Neural cell (in vitro differentiated cells): ENCODE data around the gene SUSD3. TPM values are rescaled to one million over a fixed set of nuclear protein-coding genes. Genes with fewer than 3 reads are reported as not detected.

Experiments used
- H2AFZ ChIP-seq: fragments of 200-600, 300-800 bp; sonication (generic), shearing (Covaris generic); 2 replicates; pipeline ENCODE4 v1.6.0; 2014; ENCODE audit warnings: low read depth, mild to moderate bottlenecking, antibody characterized with exemption, low read length, moderate library complexity
- H3F3A ChIP-seq: fragments of 200-600 bp; shearing (Covaris generic); 2 replicates; pipeline ENCODE4 v1.6.1; 2016; ENCODE audit warnings: mild to moderate bottlenecking, moderate library complexity, mixed read lengths, antibody characterized with exemption, low read length; ENCODE audit not compliant: insufficient read depth, poor library complexity, severe bottlenecking
- H3K27ac ChIP-seq: fragments of 200-600, 300-800 bp; sonication (generic), shearing (Covaris generic); 2 replicates; pipeline ENCODE4 v1.5.1; 2014; ENCODE audit warnings: mild to moderate bottlenecking, low read length, moderate library complexity
- H3K27me3 ChIP-seq: fragments of 300-800, 200-600 bp; sonication (generic), shearing (Covaris generic); 2 replicates; pipeline ENCODE4 v1.6.0; 2014; ENCODE audit warnings: mild to moderate bottlenecking, low read depth, low read length, moderate library complexity; ENCODE audit not compliant: insufficient read depth
- H3K36me3 ChIP-seq: fragments of 300-800, 200-600 bp; sonication (generic), shearing (Covaris generic); 2 replicates; pipeline ENCODE4 v1.5.1; 2014; ENCODE audit warnings: mild to moderate bottlenecking, antibody characterized with exemption, low read length, moderate library complexity; ENCODE audit not compliant: insufficient read depth
- H3K4me2 ChIP-seq: fragments of 300-800, 200-600 bp; sonication (generic), shearing (Covaris generic); 2 replicates; pipeline ENCODE4 v1.6.0; 2014; ENCODE audit warnings: mild to moderate bottlenecking, low read length
- H3K4me3 ChIP-seq: fragments of 300-800, 200-600 bp; sonication (generic), shearing (Covaris generic); 2 replicates; pipeline ENCODE4 v1.5.1; 2014; ENCODE audit warnings: mild to moderate bottlenecking, low read length, moderate library complexity
- H3K79me2 ChIP-seq: fragments of 200-600 bp; shearing (Covaris generic); replicated peaks from 2 replicates; pipeline ENCODE4 v1.6.0; 2014; ENCODE audit warnings: mild to moderate bottlenecking, low read length, moderate library complexity; ENCODE audit not compliant: insufficient read depth
- H3K9ac ChIP-seq: fragments of 300-800, 200-600 bp; sonication (generic), shearing (Covaris generic); 2 replicates; pipeline ENCODE4 v1.6.1; 2016; ENCODE audit warnings: mild to moderate bottlenecking, low read length, mixed read lengths
- H3K9me2 ChIP-seq: fragments of 200-600 bp; shearing (Covaris generic); 2 replicates; pipeline ENCODE4 v1.6.1; 2016; ENCODE audit warnings: mild to moderate bottlenecking, low read length, mixed read lengths; ENCODE audit not compliant: insufficient read depth
- H3K9me3 ChIP-seq: fragments of 200-600, 300-800 bp; sonication (generic), shearing (Covaris generic); 2 replicates; pipeline ENCODE4 v1.6.1; 2016; ENCODE audit warnings: mild to moderate bottlenecking, mixed run types, low read length, moderate library complexity, mixed read lengths
- H4K20me1 ChIP-seq: fragments of 200-600 bp; shearing (Covaris generic); 2 replicates; pipeline ENCODE4 v1.6.1; 2016; ENCODE audit warnings: mild to moderate bottlenecking, mixed run types; ENCODE audit not compliant: insufficient read depth
- CTCF ChIP-seq: fragments of 450-650 bp; IDR thresholded peaks from 2 replicates; pipeline ENCODE4 v1.5.1; 2014; ENCODE audit warnings: antibody characterized with exemption, mild to moderate bottlenecking, moderate library complexity; ENCODE audit not compliant: poor library complexity, severe bottlenecking
- EP300 ChIP-seq: fragments of 450-650 bp; conservative IDR thresholded peaks from 2 replicates; pipeline ENCODE4 v1.6.1; 2014; ENCODE audit warnings: antibody characterized with exemption, mild to moderate bottlenecking, moderate library complexity; ENCODE audit not compliant: poor library complexity, severe bottlenecking
- EZH2 ChIP-seq: fragments of 200-600, 300-800 bp; shearing (Covaris generic), sonication (generic); IDR thresholded peaks from 2 replicates; pipeline ENCODE4 v1.6.1; 2014; ENCODE audit warnings: antibody characterized with exemption, low read length, borderline replicate concordance, mild to moderate bottlenecking; ENCODE audit not compliant: insufficient read depth, poor library complexity, severe bottlenecking
- MXI1 ChIP-seq: fragments of 450-650 bp; conservative IDR thresholded peaks from 2 replicates; pipeline ENCODE4 v1.6.1; 2014; ENCODE audit warnings: antibody characterized with exemption, mild to moderate bottlenecking; ENCODE audit not compliant: poor library complexity, severe bottlenecking
- POLR2AphosphoS5 ChIP-seq: IDR thresholded peaks from 2 replicates; pipeline ENCODE4 v1.6.1; 2012
- RAD21 ChIP-seq: fragments of 450-650 bp; conservative IDR thresholded peaks from 2 replicates; pipeline ENCODE4 v1.6.1; 2014; ENCODE audit warnings: antibody characterized with exemption, mild to moderate bottlenecking, moderate library complexity
- SMC3 ChIP-seq: fragments of 450-650 bp; conservative IDR thresholded peaks from 2 replicates; pipeline ENCODE4 v1.6.1; 2014; ENCODE audit warnings: antibody characterized with exemption, mild to moderate bottlenecking, moderate library complexity; ENCODE audit not compliant: poor library complexity
- TAF1 ChIP-seq: IDR thresholded peaks from 2 replicates; pipeline ENCODE4 v1.6.1; 2012; ENCODE audit warnings: low read depth
- polyA plus RNA-seq: library from polyadenylated mRNA; depleted of rRNA; stranded (reverse); fragments of >200 nt; gene quantifications from 2 replicates; pipeline ENCODE4 v1.2.3, GENCODE V29; 2014
- TF ChIP-seq, protein P1 (sequence below): IDR thresholded peaks from 2 replicates; pipeline ENCODE4 v1.6.1; 2012; ENCODE audit warnings: borderline replicate concordance

Gene SUSD3
- polyA plus RNA-seq, 1 donor from 2014 or later = not detected

DNA sequence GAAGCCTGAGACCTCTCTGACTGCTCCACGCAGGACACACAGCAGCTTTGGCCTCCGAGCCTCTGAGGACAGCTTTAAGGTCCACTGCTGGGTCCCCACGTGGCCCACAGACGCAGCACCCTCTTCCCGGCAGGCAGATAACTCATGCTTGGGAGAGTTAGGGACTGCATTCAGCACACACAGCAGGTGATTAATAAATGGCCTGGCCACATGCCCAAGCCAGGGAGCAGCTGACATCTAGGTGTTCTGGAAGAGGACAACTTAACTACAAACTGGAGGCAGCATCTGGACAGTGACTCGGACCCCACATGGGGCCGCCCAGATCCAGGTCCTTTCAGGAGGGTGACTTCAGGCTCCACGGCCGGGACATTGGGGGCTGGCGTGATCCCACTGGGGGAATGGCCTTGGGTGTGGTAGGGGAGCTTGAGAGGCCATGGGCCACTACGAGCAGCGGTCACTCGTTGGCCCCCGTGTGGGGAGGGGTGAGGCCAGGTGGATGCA is 64.3 kb downstream of the SUSD3 start:
- Histone ChIP-seq H3K27me3 (no peaks in the 10 kb centered on the region), H3F3A (no peaks in the 10 kb centered on the region), H3K9me2 (no peaks in the 10 kb centered on the region), H3K27ac (no peak overlapping the region), H3K4me2 (no peak overlapping the region), H3K9ac (no peak overlapping the region), H3K9me3 (no peaks in the 10 kb centered on the region), H3K4me3 (no peak overlapping the region), H3K36me3 (no peaks in the 10 kb centered on the region), H2AFZ (no peak overlapping the region), H4K20me1 (no peaks in the 10 kb centered on the region), H3K79me2 (no peaks in the 10 kb centered on the region)
- TF ChIP-seq, protein P1, sequence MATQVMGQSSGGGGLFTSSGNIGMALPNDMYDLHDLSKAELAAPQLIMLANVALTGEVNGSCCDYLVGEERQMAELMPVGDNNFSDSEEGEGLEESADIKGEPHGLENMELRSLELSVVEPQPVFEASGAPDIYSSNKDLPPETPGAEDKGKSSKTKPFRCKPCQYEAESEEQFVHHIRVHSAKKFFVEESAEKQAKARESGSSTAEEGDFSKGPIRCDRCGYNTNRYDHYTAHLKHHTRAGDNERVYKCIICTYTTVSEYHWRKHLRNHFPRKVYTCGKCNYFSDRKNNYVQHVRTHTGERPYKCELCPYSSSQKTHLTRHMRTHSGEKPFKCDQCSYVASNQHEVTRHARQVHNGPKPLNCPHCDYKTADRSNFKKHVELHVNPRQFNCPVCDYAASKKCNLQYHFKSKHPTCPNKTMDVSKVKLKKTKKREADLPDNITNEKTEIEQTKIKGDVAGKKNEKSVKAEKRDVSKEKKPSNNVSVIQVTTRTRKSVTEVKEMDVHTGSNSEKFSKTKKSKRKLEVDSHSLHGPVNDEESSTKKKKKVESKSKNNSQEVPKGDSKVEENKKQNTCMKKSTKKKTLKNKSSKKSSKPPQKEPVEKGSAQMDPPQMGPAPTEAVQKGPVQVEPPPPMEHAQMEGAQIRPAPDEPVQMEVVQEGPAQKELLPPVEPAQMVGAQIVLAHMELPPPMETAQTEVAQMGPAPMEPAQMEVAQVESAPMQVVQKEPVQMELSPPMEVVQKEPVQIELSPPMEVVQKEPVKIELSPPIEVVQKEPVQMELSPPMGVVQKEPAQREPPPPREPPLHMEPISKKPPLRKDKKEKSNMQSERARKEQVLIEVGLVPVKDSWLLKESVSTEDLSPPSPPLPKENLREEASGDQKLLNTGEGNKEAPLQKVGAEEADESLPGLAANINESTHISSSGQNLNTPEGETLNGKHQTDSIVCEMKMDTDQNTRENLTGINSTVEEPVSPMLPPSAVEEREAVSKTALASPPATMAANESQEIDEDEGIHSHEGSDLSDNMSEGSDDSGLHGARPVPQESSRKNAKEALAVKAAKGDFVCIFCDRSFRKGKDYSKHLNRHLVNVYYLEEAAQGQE = no peak
- TF ChIP-seq RAD21 (no peak), TAF1 (no peak), SMC3 (no peak)

- Histone ChIP-seq H4K20me1 (no peaks in the 10 kb centered on the region), H3K27ac (no peak overlapping the region), H3K79me2 (no peaks in the 10 kb centered on the region), H3K4me3 (no peak overlapping the region), H3K9me3 (no peaks in the 10 kb centered on the region), H3K36me3 (no peaks in the 10 kb centered on the region), H3K9ac (no peak overlapping the region), H2AFZ (no peak overlapping the region), H3F3A (no peaks in the 10 kb centered on the region), H3K9me2 (no peaks in the 10 kb centered on the region), H3K27me3 (no peaks in the 10 kb centered on the region), H3K4me2 (no peak overlapping the region)
- TF ChIP-seq SMC3 (no peak), CTCF (no peak), POLR2AphosphoS5 (no peak), MXI1 (no peak), EZH2 (no peak), TAF1 (no peak), EP300 (no peak)
- TF ChIP-seq, protein P1 = no peak
These were observed 65.2 kb downstream of the SUSD3 start for GRCh38 chr9:93123561-93124283.
